Measurements from ENCODE around the gene TMEM259. TPM values are rescaled to one million over a fixed set of nuclear protein-coding genes. Genes with fewer than 3 reads are reported as not detected.

Gene TMEM259
- polyA plus RNA-seq, 4 donors, result 98.1 to 152 (median 101) TPM

- DNase-seq (ENCODE audit: low read depth in 4 of 4, low spot score in 3 of 4), result no peak
These were observed 3.0 kb downstream of the TMEM259 start for GRCh38 chr19:1017906-1018305.

- no peak for DNase-seq (ENCODE audit: low read depth in 4 of 4, low spot score in 3 of 4)
These were observed 3.6 kb downstream of the TMEM259 start for GRCh38 chr19:1017115-1017905.

GRCh38 chr19:1016647-1017114 is 4.2 kb downstream of the TMEM259 start:
- DNase-seq (ENCODE audit: low read depth in 4 of 4, low spot score in 3 of 4), result no peak

- no peak for DNase-seq (ENCODE audit: low read depth in 4 of 4, low spot score in 3 of 4)
These were observed 4.9 kb downstream of the TMEM259 start for GRCh38 chr19:1015782-1016646.

- DNase-seq (ENCODE audit: low read depth in 4 of 4, low spot score in 3 of 4), result no peak
These were observed 5.7 kb downstream of the TMEM259 start for GRCh38 chr19:1015061-1015781.

- no peak for DNase-seq (ENCODE audit: low read depth in 4 of 4, low spot score in 3 of 4)
These were observed 6.5 kb downstream of the TMEM259 start for GRCh38 chr19:1014161-1015060.

GRCh38 chr19:1013218-1013617 is 7.7 kb downstream of the TMEM259 start:
- DNase-seq (ENCODE audit: low read depth in 4 of 4, low spot score in 3 of 4), result no peak

GRCh38 chr19:1012334-1012733 is 8.6 kb downstream of the TMEM259 start:
- no peak for DNase-seq (ENCODE audit: low read depth in 4 of 4, low spot score in 3 of 4)

- DNase-seq (ENCODE audit: low read depth in 4 of 4, low spot score in 3 of 4), result no peak
These were observed 9.0 kb downstream of the TMEM259 start for GRCh38 chr19:1011831-1012333.

- no peak for DNase-seq (ENCODE audit: low read depth in 4 of 4, low spot score in 3 of 4)
These were observed 10.1 kb downstream of the TMEM259 start for GRCh38 chr19:1010586-1011510.

GRCh38 chr19:1009981-1010538 is 10.9 kb downstream of the TMEM259 start:
- no peak for DNase-seq (ENCODE audit: low read depth in 4 of 4, low spot score in 3 of 4)

- no peak for DNase-seq (ENCODE audit: low read depth in 4 of 4, low spot score in 3 of 4)
These were observed 11.6 kb downstream of the TMEM259 start for GRCh38 chr19:1009041-1009980.

GRCh38 chr19:1008268-1009040 is 12.5 kb downstream of the TMEM259 start:
- no peak for DNase-seq (ENCODE audit: low read depth in 4 of 4, low spot score in 3 of 4)

GRCh38 chr19:1007399-1008251 is 13.3 kb downstream of the TMEM259 start:
- DNase-seq (ENCODE audit: low read depth in 4 of 4, low spot score in 3 of 4), result no peak

- DNase-seq (ENCODE audit: low read depth in 4 of 4, low spot score in 3 of 4), result no peak
These were observed 14.1 kb downstream of the TMEM259 start for GRCh38 chr19:1006711-1007398.

Data from right renal pelvis (tissue), 4 donors.